Measurements from ENCODE around the gene NEURL4. TPM values are rescaled to one million over a fixed set of nuclear protein-coding genes. Genes with fewer than 3 reads are reported as not detected.

The NEURL4 gene
- total RNA-seq, 2 experiments from 2014 or later, result 43.7 to 44.8 TPM

DNA sequence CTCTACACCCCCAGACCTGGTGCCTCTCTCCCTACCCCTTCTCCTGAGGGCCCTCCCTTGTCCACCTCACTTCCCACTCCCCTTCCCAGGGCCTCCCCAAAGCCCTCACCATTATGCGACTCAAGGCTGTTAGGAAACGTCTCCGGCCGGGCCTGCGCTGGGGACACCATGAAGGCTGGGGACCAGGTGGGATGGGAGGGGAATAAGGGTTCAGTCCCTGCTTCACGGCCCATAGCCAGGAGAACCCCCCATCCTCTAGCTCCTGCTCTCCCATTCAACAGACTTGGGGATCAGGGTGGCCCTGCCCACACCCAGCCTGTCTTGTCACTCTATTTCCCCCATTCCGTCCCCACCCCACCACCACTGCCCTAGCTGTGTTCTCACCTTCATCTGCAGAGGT, 2.1 kb downstream of the NEURL4 start:
- CTCF ChIA-PET, result interaction anchor here (0.7 to 2.6 kb wide), 4 partner anchors 9 to 23 kb away, joined by 3 to 10 read pairs (median 4); no protein-coding TSS in a partner anchor
- Mint-ChIP-seq H3K4me1 (peaks cover 27% of the 10 kb centered on the region), H3K27me3 (no peaks in the 10 kb centered on the region), H3K36me3 (peaks cover 14% of the 10 kb centered on the region), H3K9me3 (ENCODE audit: low read depth) (no peaks in the 10 kb centered on the region), H3K4me3 (no peak overlapping the region), H3K27ac (no peak overlapping the region)
- ATAC-seq, result no peak
- DNase-seq, result peak; percentile 40

DNA sequence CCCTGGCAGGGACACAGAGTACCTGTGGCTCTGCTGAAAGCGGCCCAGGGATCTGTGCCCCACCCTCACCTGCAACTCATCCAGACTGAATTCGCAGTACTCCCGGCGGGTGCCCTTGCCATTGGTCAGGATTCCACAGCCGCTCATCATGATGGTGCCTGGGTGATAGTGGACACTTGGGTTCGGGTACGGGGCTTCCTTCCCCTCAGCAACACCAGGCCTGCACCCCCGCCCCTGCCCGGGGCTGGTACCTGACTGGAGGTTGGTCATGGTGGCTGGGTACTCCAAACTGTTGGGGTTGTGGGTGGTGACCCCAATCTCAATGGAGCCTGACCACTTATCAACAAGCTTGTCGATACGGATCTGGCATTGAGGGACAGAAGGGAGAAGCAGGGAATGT, 2.9 kb downstream of the NEURL4 start:
- no peak overlapping the region for H3K4me3 Mint-ChIP-seq
- no peak overlapping the region for H3K27ac Mint-ChIP-seq
- H3K36me3 Mint-ChIP-seq, result peaks cover 22% of the 10 kb centered on the region
- ATAC-seq, result no peak
- DNase-seq, result peak; percentile 38
- CTCF ChIA-PET, result interaction anchor here (0.7 to 2.6 kb wide), 3 partner anchors 8 to 24 kb away, joined by 3 to 10 read pairs (median 3); no protein-coding TSS in a partner anchor
- peaks cover 25% of the 10 kb centered on the region for H3K4me1 Mint-ChIP-seq
- H3K27me3 Mint-ChIP-seq, result no peaks in the 10 kb centered on the region
- no peaks in the 10 kb centered on the region for H3K9me3 Mint-ChIP-seq (ENCODE audit: low read depth)

DNA sequence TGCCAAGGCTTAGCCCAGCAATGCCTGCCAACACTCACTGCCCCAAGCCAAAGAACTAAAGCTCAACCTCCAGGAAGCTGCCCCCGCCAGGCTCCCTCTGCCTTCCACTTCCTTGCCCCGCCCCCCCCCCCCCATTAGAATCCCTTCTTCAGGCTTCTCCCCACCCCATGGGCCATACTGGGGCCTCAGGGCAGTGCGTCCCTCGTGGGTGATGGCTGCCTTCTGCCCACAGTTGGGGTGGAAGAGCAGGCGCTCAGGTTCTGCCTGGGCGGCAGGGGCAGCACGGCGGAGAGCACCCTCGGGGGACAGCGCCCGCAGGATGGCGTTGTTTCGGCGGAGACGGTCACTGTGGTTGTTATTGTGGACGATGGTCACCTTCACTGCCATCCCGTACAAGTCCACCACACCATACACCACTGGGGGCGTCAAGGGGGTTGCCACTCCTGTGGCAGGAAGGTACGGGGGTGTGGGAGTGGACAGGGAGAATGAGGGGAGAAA, 4.1 kb downstream of the NEURL4 start:
- H3K27me3 Mint-ChIP-seq, result no peaks in the 10 kb centered on the region
- CTCF ChIA-PET, result interaction anchor here (0.6 to 2.3 kb wide), 13 partner anchors 10 to 251 kb away, joined by 3 to 25 read pairs (median 3); partner anchors contain the start of genes ACAP1, GABARAP and GPS2
- no peak overlapping the region for H3K4me3 Mint-ChIP-seq
- peaks cover 25% of the 10 kb centered on the region for H3K36me3 Mint-ChIP-seq
- H3K27ac Mint-ChIP-seq, result no peak overlapping the region
- ATAC-seq (no peak), DNase-seq (no peak)
- no peaks in the 10 kb centered on the region for H3K9me3 Mint-ChIP-seq (ENCODE audit: low read depth)
- peaks cover 22% of the 10 kb centered on the region for H3K4me1 Mint-ChIP-seq

DNA sequence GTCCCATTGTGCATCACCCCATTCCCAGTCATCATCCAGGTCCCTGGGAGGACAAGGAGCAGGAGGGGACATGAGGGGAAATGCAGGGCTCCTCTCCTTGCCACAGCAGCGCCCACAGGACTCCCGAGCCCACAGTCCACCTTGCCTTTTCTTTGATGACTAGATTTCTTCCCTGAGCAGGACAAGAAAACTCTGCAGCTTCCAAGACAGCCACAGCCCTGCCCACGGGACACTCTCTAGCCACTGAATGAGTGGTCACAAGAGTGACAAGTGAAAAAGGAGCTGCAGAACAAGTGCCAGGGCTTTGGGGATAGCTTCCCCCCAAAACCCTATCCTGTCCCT, 4.7 kb downstream of the NEURL4 start:
- Mint-ChIP-seq H3K27ac (no peak overlapping the region), H3K9me3 (ENCODE audit: low read depth) (no peaks in the 10 kb centered on the region), H3K4me1 (peaks cover 20% of the 10 kb centered on the region), H3K27me3 (no peaks in the 10 kb centered on the region), H3K4me3 (no peak overlapping the region), H3K36me3 (peaks cover 25% of the 10 kb centered on the region)
- DNase-seq (no peak), ATAC-seq (no peak)
- CTCF ChIA-PET, result interaction anchor here (0.6 to 2.3 kb wide), 13 partner anchors 10 to 252 kb away, joined by 3 to 25 read pairs (median 3); partner anchors contain the start of genes ACAP1, GABARAP and GPS2

GRCh38 chr17:7323731-7324437, 5.3 kb downstream of the NEURL4 start:
- Mint-ChIP-seq H3K27ac (no peak overlapping the region), H3K4me3 (no peak overlapping the region), H3K36me3 (peaks cover 25% of the 10 kb centered on the region), H3K9me3 (ENCODE audit: low read depth) (no peaks in the 10 kb centered on the region), H3K4me1 (peaks cover 20% of the 10 kb centered on the region), H3K27me3 (no peaks in the 10 kb centered on the region)
- DNase-seq (peak; percentile 72), ATAC-seq (peak; percentile 54)
- CTCF ChIA-PET, result interaction anchor here (0.9 to 2.3 kb wide), 13 partner anchors 9 to 103 kb away, joined by 3 to 25 read pairs (median 4); partner anchors contain the start of genes ACAP1, GABARAP and GPS2

GRCh38 chr17:7322520-7323194, 6.5 kb downstream of the NEURL4 start:
- DNase-seq (no peak), ATAC-seq (no peak)
- no peaks in the 10 kb centered on the region for H3K9me3 Mint-ChIP-seq (ENCODE audit: low read depth)
- CTCF ChIA-PET, result interaction anchor here (1.0 to 1.5 kb wide), 5 partner anchors 14 to 63 kb away, joined by 3 to 6 read pairs (median 5); partner anchors contain the start of gene ACAP1
- H3K4me3 Mint-ChIP-seq, result no peak overlapping the region
- H3K4me1 Mint-ChIP-seq, result peaks cover 9% of the 10 kb centered on the region
- no peak overlapping the region for H3K27ac Mint-ChIP-seq
- peaks cover 26% of the 10 kb centered on the region for H3K36me3 Mint-ChIP-seq
- H3K27me3 Mint-ChIP-seq, result no peaks in the 10 kb centered on the region

DNA sequence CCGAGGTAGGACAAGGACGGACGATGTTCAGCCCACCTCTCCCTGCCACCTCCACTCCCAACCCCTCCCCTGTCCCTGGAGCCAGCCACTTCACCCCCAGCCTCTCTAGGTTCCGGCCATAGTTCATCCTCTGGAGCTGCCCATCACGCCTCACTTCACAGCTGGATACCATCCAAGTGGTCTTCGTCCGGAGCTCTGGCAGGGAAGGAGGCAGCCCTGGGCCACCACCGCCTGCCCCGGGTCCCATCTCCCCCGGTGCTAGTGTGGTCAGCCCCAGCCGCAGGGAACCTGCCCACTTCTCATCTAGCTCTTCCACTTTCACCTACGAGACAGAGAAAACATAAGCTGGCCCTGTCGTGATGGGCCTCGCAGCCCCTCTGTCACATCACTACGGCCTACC, 7.7 kb downstream of the NEURL4 start:
- H3K36me3 Mint-ChIP-seq, result peaks cover 28% of the 10 kb centered on the region
- CTCF ChIA-PET, result interaction anchor here (0.8 to 1.5 kb wide), 3 partner anchors 16 to 21 kb away, joined by 3 to 6 read pairs (median 5); no protein-coding TSS in a partner anchor
- H3K27ac Mint-ChIP-seq, result no peak overlapping the region
- H3K9me3 Mint-ChIP-seq (ENCODE audit: low read depth), result no peaks in the 10 kb centered on the region
- no peaks in the 10 kb centered on the region for H3K27me3 Mint-ChIP-seq
- ATAC-seq, result no peak
- DNase-seq, result no peak
- no peak overlapping the region for H3K4me3 Mint-ChIP-seq
- H3K4me1 Mint-ChIP-seq, result peaks cover 6% of the 10 kb centered on the region

DNA sequence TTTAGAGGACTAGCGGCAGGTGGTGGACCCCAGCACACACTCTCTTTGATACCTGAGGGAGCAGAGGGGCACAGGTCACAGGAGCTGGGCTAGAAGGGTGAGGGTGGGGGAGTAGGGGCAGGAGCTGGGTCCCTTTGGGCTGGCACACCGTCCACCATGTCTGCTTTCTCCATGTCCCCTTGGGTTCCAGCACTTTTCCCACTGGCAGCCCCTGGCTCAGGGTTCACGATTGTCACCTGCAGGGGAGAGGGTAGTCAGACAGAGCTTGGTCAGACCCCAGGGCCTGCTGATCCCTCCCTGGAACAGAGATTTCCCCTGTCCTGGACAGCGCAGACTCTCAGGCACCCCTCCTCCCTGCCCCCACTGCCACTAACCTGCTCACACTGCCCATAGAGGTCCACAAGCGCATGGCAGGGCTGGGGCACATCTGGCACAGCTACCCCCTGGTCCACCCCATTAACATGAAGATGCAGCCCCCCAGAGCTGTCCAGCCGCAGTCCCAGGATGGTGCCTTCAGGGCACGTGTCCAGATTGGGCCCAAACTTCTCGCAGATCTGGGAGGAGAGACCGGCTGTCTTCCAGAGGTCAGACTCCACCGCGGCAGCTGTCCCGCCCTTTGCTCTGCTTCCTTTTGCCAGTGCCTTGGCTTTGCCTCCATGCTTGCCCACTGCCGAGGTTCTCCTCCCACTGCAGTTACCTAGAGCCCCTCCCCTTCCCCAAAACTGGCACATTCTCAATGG, 10.8 kb downstream of the NEURL4 start:
- Mint-ChIP-seq H3K36me3 (peaks cover 30% of the 10 kb centered on the region), H3K27me3 (no peaks in the 10 kb centered on the region), H3K9me3 (ENCODE audit: low read depth) (no peaks in the 10 kb centered on the region), H3K4me3 (no peak overlapping the region), H3K27ac (no peak overlapping the region), H3K4me1 (peaks cover 24% of the 10 kb centered on the region)
- no peak for ATAC-seq
- CTCF ChIA-PET, result interaction anchor here (1.0 to 3.0 kb wide), 3 partner anchors 9 to 36 kb away, joined by 3 to 10 read pairs (median 6); partner anchors contain the start of gene ACAP1
- DNase-seq, result no peak

GRCh38 chr17:7317161-7317803, 11.9 kb downstream of the NEURL4 start:
- peaks cover 30% of the 10 kb centered on the region for H3K36me3 Mint-ChIP-seq
- H3K9me3 Mint-ChIP-seq (ENCODE audit: low read depth), result no peaks in the 10 kb centered on the region
- no peaks in the 10 kb centered on the region for H3K27me3 Mint-ChIP-seq
- H3K4me1 Mint-ChIP-seq, result peaks cover 34% of the 10 kb centered on the region
- ATAC-seq (no peak), DNase-seq (no peak)
- H3K4me3 Mint-ChIP-seq, result no peak overlapping the region
- CTCF ChIA-PET, result interaction anchor here (0.8 to 3.0 kb wide), 3 partner anchors 10 to 37 kb away, joined by 3 to 10 read pairs (median 3); no protein-coding TSS in a partner anchor
- H3K27ac Mint-ChIP-seq, result peak overlapping the region; percentile 64

DNA sequence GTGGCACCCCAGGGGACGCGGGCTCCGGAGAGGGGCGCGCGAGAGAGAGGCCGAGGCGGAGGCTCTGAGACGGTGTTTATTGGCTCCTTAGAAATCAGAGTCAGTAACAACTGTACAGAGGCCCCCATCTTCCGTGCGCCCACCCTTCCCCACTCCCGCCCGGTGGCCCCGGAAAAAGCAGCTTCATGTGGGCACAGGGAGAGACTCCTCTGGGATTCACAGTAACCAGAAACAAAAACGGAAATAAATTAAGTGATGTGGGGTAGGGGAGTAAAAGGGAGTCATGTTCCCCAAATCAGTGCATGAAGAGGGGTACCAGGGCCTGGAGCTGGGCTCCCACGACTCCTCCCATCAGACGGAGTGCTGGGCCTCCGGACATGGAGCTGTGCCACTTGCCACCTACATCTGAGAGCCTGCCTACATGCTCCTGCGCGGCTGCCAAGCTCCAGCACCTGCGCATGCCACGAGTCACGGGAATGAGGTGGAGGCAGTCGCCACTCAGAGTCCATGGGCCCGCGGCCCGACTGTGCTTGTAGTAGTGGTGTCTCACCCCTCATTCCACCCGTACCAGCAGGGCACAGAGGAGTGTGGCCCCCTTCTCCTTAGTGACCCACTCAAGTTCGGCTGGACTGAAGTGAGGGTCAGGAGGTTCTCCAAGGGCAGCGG, 13.4 kb downstream of the NEURL4 start:
- H3K9me3 Mint-ChIP-seq (ENCODE audit: low read depth), result no peaks in the 10 kb centered on the region
- CTCF ChIA-PET, result interaction anchor here (1.1 to 3.4 kb wide), 8 partner anchors 9 to 34 kb away, joined by 3 to 14 read pairs (median 4); partner anchors contain the start of genes ACAP1 and NEURL4
- H3K4me1 Mint-ChIP-seq, result peaks cover 45% of the 10 kb centered on the region
- ATAC-seq (no peak), DNase-seq (no peak)
- peak overlapping the region; percentile 80 for H3K4me3 Mint-ChIP-seq
- no peaks in the 10 kb centered on the region for H3K27me3 Mint-ChIP-seq
- H3K27ac Mint-ChIP-seq, result peak overlapping the region; percentile 87
- peaks cover 29% of the 10 kb centered on the region for H3K36me3 Mint-ChIP-seq

GRCh38 chr17:7314719-7315569, 14.2 kb downstream of the NEURL4 start, which contains the start of gene GPS2:
TSS of gene GPS2 (minus strand) at chr17:7315360. CDS start at chr17:7315052, 308 bp downstream.
- CTCF ChIA-PET, result interaction anchor here (0.7 to 3.4 kb wide), 11 partner anchors 10 to 122 kb away, joined by 3 to 14 read pairs (median 4); partner anchors contain the start of genes ACAP1 and NEURL4
- H3K27ac Mint-ChIP-seq, result peak within 1 kb of the TSS; percentile 91
- no peaks in the 10 kb centered on the region for H3K27me3 Mint-ChIP-seq
- ATAC-seq (peak; percentile 87), DNase-seq (peak; percentile 96)
- peak within 1 kb of the TSS; percentile 80 for H3K4me3 Mint-ChIP-seq
- H3K9me3 Mint-ChIP-seq (ENCODE audit: low read depth), result no peaks in the 10 kb centered on the region
- H3K36me3 Mint-ChIP-seq, result peaks cover 37% of the 10 kb centered on the region
- peaks cover 53% of the 10 kb centered on the region for H3K4me1 Mint-ChIP-seq
